Ascending aorta (tissue), 2 donors: ENCODE results near the gene EHMT1. TPM values are rescaled to one million over a fixed set of nuclear protein-coding genes. Genes with fewer than 3 reads are reported as not detected.

ENCODE experiments used
- DNase-seq, 2 donors: peaks; one replicate each; pipeline ENCODE4 v3.0.0-alpha.2; 2019; ENCODE audit warnings: low spot score in 2 of 2
- H3K27ac ChIP-seq, 2 donors: fragments of 200-600 bp; sonication (generic); one replicate each; pipeline ENCODE4 v1.5.1; 2016 to 2017; ENCODE audit warnings: mild to moderate bottlenecking in 1 of 2
- H3K27me3 ChIP-seq: fragments of 200-600 bp; sonication (generic); one replicate; pipeline ENCODE4 v1.5.1; 2017
- H3K36me3 ChIP-seq, 2 donors: fragments of 200-600 bp; sonication (generic); one replicate each; pipeline ENCODE4 v1.5.1; 2016
- H3K4me1 ChIP-seq, 2 donors: fragments of 200-600 bp; sonication (generic); one replicate each; pipeline ENCODE4 v1.5.1; 2016 to 2017; ENCODE audit warnings: mild to moderate bottlenecking in 1 of 2
- H3K4me3 ChIP-seq, 2 donors: fragments of 200-600 bp; sonication (generic); one replicate each; pipeline ENCODE4 v1.5.1; 2016 to 2017; ENCODE audit warnings: mild to moderate bottlenecking in 1 of 2
- H3K9me3 ChIP-seq, 2 donors: fragments of 200-600 bp; sonication (generic); one replicate each; pipeline ENCODE4 v1.5.1; 2016
- intact Hi-C: fragments of 100-400 bp; cut with DNase I; formaldehyde crosslinking; loops from one replicate; pipeline ENCODE4 v1.15.1; 2023
- total RNA-seq: library from RNA; depleted of rRNA; stranded (reverse); fragments of >200 nt; gene quantifications from one replicate; pipeline ENCODE4 v1.1.0, GENCODE V29; 2016
- TF ChIP-seq, protein P1 (sequence below), 3 experiments: fragments of 200-600 bp in 2 of 3; fragments of 450-650 bp in 1 of 3; sonication (generic) in 2 of 3; IDR thresholded peaks; one replicate each; pipeline ENCODE4 v1.5.1; 2016 to 2019; ENCODE audit warnings: antibody characterized with exemption in 3 of 3, mild to moderate bottlenecking in 1 of 3, moderate library complexity in 1 of 3

Gene EHMT1
- total RNA-seq, 1 donor from 2014 or later: 49.9 TPM

DNA sequence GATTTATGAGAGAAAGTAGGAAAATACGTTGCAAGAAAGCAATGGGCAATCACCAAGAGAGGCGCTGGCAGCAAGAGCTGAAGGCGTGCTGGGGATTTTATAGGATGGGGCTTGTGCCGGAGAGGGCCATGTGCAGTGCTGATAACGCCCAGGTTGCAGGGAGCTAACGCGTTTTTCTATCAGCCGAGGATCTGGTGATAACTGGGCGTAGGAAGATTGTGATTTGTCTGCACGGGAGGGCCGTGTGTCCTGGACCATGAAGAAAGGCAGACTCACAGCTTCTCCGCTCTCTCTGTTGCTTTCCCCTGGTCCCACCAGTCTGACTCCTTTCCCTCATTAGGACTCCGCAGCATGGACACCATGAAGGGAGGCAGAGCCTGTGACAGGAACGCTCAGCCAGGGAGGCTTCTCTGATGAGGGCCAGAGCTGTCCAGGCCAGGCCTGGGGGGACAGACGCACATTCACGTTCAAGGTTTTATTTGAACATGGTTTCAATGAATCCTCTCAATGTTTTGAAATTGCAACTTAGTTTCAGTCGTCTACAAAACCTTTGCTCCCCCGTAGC is 246.9 kb downstream of the EHMT1 start:
- no peak overlapping the region for H3K27ac ChIP-seq
- H3K27me3 ChIP-seq: no peaks in the 10 kb centered on the region
- H3K4me1 ChIP-seq: no peaks in the 10 kb centered on the region
- TF ChIP-seq, protein P1, sequence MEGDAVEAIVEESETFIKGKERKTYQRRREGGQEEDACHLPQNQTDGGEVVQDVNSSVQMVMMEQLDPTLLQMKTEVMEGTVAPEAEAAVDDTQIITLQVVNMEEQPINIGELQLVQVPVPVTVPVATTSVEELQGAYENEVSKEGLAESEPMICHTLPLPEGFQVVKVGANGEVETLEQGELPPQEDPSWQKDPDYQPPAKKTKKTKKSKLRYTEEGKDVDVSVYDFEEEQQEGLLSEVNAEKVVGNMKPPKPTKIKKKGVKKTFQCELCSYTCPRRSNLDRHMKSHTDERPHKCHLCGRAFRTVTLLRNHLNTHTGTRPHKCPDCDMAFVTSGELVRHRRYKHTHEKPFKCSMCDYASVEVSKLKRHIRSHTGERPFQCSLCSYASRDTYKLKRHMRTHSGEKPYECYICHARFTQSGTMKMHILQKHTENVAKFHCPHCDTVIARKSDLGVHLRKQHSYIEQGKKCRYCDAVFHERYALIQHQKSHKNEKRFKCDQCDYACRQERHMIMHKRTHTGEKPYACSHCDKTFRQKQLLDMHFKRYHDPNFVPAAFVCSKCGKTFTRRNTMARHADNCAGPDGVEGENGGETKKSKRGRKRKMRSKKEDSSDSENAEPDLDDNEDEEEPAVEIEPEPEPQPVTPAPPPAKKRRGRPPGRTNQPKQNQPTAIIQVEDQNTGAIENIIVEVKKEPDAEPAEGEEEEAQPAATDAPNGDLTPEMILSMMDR (IDR thresholded peaks at IDR 0.05): no peak
- H3K36me3 ChIP-seq: no peaks in the 10 kb centered on the region
- peaks cover 0 to 7% of the 10 kb centered on the region in 2 donors for H3K9me3 ChIP-seq
- no peak overlapping the region for H3K4me3 ChIP-seq
- DNase-seq: no peak
- intact Hi-C loops: no loop called here

DNA sequence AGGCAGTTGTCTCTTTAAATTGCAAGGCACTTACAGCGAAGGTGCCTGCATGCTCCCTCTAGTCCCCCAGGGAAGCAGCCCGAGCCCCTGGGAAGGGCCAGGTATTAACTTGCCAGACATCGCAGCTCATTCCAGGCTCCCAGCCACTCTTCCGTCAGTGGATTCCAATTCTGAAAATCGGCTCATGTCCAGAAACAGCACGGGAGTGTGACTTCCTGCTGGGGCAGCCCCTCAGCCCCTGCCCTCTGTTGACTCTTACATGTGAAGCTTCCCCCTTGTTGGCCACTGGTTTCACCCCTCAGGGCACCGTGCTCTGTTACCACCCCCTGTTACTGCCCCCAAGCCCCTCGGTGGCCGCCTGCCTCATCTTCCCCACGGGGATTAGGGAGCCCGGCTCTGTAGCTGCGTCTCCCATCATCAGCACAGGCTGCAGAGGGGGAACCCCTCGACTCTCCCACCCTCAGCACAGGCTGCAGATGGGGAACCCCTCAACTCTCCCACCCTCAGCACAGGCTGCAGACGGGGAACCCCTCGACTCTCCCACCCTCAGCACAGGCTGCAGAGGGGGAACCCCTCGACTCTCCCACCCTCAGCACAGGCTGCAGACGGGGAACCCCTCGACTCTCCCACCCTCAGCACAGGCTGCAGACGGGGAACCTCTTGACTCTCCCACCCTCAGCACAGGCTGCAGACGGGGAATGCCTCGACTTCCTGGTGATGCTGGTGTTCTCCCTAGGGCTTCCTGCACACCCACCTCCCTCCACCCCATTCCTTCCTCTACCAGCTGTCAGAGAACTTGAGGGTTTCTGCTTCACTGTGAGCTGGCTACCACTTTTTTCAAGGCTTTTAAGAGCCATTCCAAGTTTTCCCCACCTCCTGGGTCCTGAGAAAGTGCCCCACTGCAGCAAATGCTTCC is 247.7 kb downstream of the EHMT1 start:
- no peak for DNase-seq
- Histone ChIP-seq H3K36me3 (no peaks in the 10 kb centered on the region), H3K9me3 (peaks cover 0 to 2% of the 10 kb centered on the region in 2 donors), H3K4me3 (no peak overlapping the region), H3K27ac (no peak overlapping the region), H3K27me3 (no peaks in the 10 kb centered on the region), H3K4me1 (no peaks in the 10 kb centered on the region)
- TF ChIP-seq, protein P1 (IDR thresholded peaks at IDR 0.05): no peak
- intact Hi-C loops: no loop called here

DNA sequence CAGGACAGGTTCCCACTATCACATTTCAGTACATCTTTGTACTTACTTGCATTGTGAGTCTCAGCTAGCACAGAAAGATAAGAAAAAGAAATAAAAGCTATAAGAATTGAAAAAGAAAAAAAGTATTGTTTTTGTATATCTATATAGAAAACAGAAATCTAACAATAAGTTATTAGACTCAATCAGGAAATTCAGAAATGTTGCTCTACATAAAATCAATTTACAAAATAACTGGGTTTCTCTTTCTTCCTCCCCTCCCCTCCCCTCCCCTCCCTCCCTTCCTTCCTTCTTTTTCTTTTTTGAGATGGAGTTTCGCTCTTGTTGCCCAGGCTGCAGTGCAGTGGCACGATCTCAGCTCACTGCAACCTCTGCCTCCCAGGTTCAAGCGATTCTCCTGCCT is 251.6 kb downstream of the EHMT1 start:
- TF ChIP-seq, protein P1 (IDR thresholded peaks at IDR 0.05): no peak
- no peak overlapping the region for H3K4me3 ChIP-seq
- H3K9me3 ChIP-seq: no peaks in the 10 kb centered on the region
- no peak for DNase-seq
- H3K27ac ChIP-seq: no peak overlapping the region
- H3K36me3 ChIP-seq: no peaks in the 10 kb centered on the region
- intact Hi-C loops: no loop called here
- H3K27me3 ChIP-seq: no peaks in the 10 kb centered on the region
- H3K4me1 ChIP-seq: no peaks in the 10 kb centered on the region

DNA sequence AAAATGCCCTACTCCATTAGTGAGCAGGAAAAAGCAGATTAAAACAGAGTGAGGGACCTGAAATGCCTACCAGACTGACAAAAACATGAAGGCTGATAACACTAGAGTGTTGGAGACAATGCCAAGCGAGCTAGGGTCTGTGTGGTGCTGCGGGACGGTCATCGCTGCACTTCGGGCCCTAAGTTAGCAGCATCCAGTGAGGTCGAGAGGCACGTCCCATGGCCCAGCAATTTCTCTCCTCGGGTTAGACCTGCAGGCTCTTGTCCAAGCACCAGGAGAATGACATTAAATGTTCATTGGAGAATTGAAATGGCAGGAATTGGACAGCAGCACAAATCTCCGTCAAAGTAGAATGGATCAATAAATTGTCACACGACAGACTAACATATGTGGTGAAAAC is 253.5 kb downstream of the EHMT1 start:
- no peak overlapping the region for H3K4me3 ChIP-seq
- TF ChIP-seq, protein P1 (IDR thresholded peaks at IDR 0.05): no peak
- H3K27me3 ChIP-seq: peaks cover 7% of the 10 kb centered on the region
- H3K27ac ChIP-seq: no peak overlapping the region
- H3K36me3 ChIP-seq: no peaks in the 10 kb centered on the region
- no peak for DNase-seq
- intact Hi-C loops: no loop called here
- no peaks in the 10 kb centered on the region for H3K9me3 ChIP-seq
- H3K4me1 ChIP-seq: no peaks in the 10 kb centered on the region

DNA sequence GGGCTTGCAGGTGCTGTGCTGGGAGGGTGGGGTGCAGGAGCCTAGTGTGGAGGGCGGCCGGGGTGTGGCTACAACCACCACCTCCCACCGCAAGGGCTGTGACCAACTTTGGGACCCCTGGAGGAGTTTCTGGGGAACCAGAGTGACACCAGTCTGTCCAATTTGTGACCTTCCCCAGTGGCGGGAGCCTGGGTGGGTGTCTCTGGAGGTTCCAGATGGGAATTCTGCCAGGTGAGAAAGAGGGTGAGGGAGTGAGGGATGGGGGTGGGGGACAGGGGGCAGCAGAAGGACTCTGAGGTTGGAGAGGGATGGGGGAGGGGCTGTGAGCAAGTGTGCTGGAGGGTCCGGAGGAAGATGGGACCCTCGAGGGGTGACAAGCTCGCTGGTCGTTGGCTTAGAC is 254.6 kb downstream of the EHMT1 start:
- no peak for DNase-seq
- intact Hi-C loops: no loop called here
- no peak overlapping the region for H3K27ac ChIP-seq

More for the DNA sequence above, 254.6 kb downstream of the EHMT1 start:
- Histone ChIP-seq H3K4me3 (no peak overlapping the region), H3K27me3 (peaks cover 7% of the 10 kb centered on the region), H3K4me1 (no peaks in the 10 kb centered on the region), H3K36me3 (no peaks in the 10 kb centered on the region), H3K9me3 (no peaks in the 10 kb centered on the region)
- TF ChIP-seq, protein P1 (IDR thresholded peaks at IDR 0.05): no peak
